ENCODE measurements around the gene MMS22L. TPM values are rescaled to one million over a fixed set of nuclear protein-coding genes. Genes with fewer than 3 reads are reported as not detected.

The MMS22L gene
- polyA plus RNA-seq, 1 donor (not counting 4 experiments of a cell fraction or from before 2014, with no cell fraction given) = 14.3 TPM

DNA sequence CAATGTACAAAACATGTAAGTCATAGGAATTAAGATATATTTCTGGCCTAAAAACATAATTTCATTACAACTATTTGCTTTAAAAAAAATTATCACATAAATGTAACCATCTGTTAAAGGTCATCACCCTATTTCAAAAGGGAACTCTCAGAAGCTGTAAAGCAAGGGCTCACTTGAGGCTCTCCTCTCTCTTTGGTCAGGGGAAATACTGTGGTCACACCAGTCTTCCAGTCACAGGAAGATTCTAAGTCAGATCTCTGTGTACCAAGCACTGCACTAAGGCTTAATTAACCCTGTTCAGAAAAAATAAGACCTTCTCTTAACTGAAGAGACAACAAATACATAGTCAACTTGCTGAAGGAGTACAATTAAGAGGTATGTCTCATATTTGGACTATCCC lies 75.6 kb downstream of the MMS22L start:
- dilution Hi-C loops (cut with MboI; ENCODE audit: extremely low pct_ligation_motif_present, low sequenced_read_pairs) = no loop called here
- H3K27ac ChIP-seq (ENCODE audit: control insufficient read depth, insufficient read depth, low read length) = no peak overlapping the region
- no peak overlapping the region for H3K4me2 ChIP-seq (ENCODE audit: control insufficient read depth, extremely low read depth, insufficient read depth, low read depth, low read length)
- no peaks in the 10 kb centered on the region for H4K20me1 ChIP-seq (ENCODE audit: control insufficient read depth, extremely low read depth, insufficient read depth, low read length)
- no peak for TF ChIP-seq EZH2 (IDR thresholded peaks at IDR 0.05; ENCODE audit: low read length)
- TF ChIP-seq, protein P1, sequence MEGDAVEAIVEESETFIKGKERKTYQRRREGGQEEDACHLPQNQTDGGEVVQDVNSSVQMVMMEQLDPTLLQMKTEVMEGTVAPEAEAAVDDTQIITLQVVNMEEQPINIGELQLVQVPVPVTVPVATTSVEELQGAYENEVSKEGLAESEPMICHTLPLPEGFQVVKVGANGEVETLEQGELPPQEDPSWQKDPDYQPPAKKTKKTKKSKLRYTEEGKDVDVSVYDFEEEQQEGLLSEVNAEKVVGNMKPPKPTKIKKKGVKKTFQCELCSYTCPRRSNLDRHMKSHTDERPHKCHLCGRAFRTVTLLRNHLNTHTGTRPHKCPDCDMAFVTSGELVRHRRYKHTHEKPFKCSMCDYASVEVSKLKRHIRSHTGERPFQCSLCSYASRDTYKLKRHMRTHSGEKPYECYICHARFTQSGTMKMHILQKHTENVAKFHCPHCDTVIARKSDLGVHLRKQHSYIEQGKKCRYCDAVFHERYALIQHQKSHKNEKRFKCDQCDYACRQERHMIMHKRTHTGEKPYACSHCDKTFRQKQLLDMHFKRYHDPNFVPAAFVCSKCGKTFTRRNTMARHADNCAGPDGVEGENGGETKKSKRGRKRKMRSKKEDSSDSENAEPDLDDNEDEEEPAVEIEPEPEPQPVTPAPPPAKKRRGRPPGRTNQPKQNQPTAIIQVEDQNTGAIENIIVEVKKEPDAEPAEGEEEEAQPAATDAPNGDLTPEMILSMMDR (optimal IDR thresholded peaks at IDR 0.05 in 1 of 3, IDR thresholded peaks at IDR 0.05 in 1 of 3, conservative IDR thresholded peaks at IDR 0.05 in 1 of 3; ENCODE audit: extremely low read depth in 1 of 3, insufficient read depth in 2 of 3, low read length in 3 of 3) = no peak
- H2AFZ ChIP-seq (ENCODE audit: control insufficient read depth, low read length) = no peak overlapping the region
- H3K9ac ChIP-seq (ENCODE audit: control insufficient read depth, extremely low read depth, insufficient read depth, low read length) = no peak overlapping the region
- DNase-seq (ENCODE audit: low read depth, low spot score) = no peak
- no peak for FAIRE-seq
- H3K36me3 ChIP-seq (ENCODE audit: control insufficient read depth in 2 of 2, extremely low read depth in 1 of 2, insufficient read depth in 2 of 2, low read length in 2 of 2) = no peaks in the 10 kb centered on the region
- H3K79me2 ChIP-seq (ENCODE audit: control insufficient read depth, insufficient read depth, low read length) = no peaks in the 10 kb centered on the region
- no peaks in the 10 kb centered on the region for H3K9me3 ChIP-seq (ENCODE audit: control insufficient read depth, low read depth, low read length)
- H3K4me3 ChIP-seq (ENCODE audit: control insufficient read depth in 2 of 3, extremely low read depth in 1 of 3, insufficient read depth in 2 of 3, low read depth in 1 of 3, low read length in 3 of 3) = no peak overlapping the region
- no peaks in the 10 kb centered on the region for H3K4me1 ChIP-seq (ENCODE audit: control insufficient read depth, extremely low read depth, insufficient read depth, low read length)
- H3K27me3 ChIP-seq (ENCODE audit: control insufficient read depth, extremely low read depth, insufficient read depth, low read length) = no peaks in the 10 kb centered on the region
- H3K9me1 ChIP-seq (ENCODE audit: control insufficient read depth, extremely low read depth, insufficient read depth, low read length) = no peaks in the 10 kb centered on the region

DNA sequence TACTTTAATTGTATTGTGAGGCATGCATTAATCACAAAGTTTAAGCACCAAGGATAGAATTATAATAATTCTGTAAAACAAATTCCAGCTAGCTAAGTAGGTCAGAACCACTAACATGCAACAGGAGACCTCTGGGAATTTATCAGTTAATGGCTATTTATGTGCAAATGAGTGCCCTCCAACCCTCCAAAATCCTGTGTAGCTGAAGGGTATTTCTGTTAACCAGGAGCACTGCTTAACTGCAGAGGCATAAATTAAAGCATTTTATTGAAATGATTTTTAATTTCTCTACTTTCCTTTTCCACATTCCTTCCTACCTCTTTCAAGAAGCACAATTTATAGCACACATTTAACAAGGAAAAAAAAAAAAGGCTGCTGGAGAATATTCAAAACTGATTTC lies 77.0 kb downstream of the MMS22L start:
- no peak for FAIRE-seq
- Histone ChIP-seq H3K27ac (ENCODE audit: control insufficient read depth, insufficient read depth, low read length) (no peak overlapping the region), H3K9ac (ENCODE audit: control insufficient read depth, extremely low read depth, insufficient read depth, low read length) (no peak overlapping the region), H3K79me2 (ENCODE audit: control insufficient read depth, insufficient read depth, low read length) (no peaks in the 10 kb centered on the region), H3K9me1 (ENCODE audit: control insufficient read depth, extremely low read depth, insufficient read depth, low read length) (no peaks in the 10 kb centered on the region), H3K4me2 (ENCODE audit: control insufficient read depth, extremely low read depth, insufficient read depth, low read depth, low read length) (no peak overlapping the region), H4K20me1 (ENCODE audit: control insufficient read depth, extremely low read depth, insufficient read depth, low read length) (no peaks in the 10 kb centered on the region), H3K36me3 (ENCODE audit: control insufficient read depth in 2 of 2, extremely low read depth in 1 of 2, insufficient read depth in 2 of 2, low read length in 2 of 2) (no peaks in the 10 kb centered on the region), H3K27me3 (ENCODE audit: control insufficient read depth, extremely low read depth, insufficient read depth, low read length) (no peaks in the 10 kb centered on the region), H3K4me1 (ENCODE audit: control insufficient read depth, extremely low read depth, insufficient read depth, low read length) (no peaks in the 10 kb centered on the region), H2AFZ (ENCODE audit: control insufficient read depth, low read length) (no peak overlapping the region), H3K4me3 (ENCODE audit: control insufficient read depth in 2 of 3, extremely low read depth in 1 of 3, insufficient read depth in 2 of 3, low read depth in 1 of 3, low read length in 3 of 3) (no peak overlapping the region), H3K9me3 (ENCODE audit: control insufficient read depth, low read depth, low read length) (no peaks in the 10 kb centered on the region)
- TF ChIP-seq, protein P1 (optimal IDR thresholded peaks at IDR 0.05 in 1 of 3, IDR thresholded peaks at IDR 0.05 in 1 of 3, conservative IDR thresholded peaks at IDR 0.05 in 1 of 3; ENCODE audit: extremely low read depth in 1 of 3, insufficient read depth in 2 of 3, low read length in 3 of 3) = no peak
- no peak for TF ChIP-seq EZH2 (IDR thresholded peaks at IDR 0.05; ENCODE audit: low read length)
- DNase-seq (ENCODE audit: low read depth, low spot score) = no peak
- dilution Hi-C loops (cut with MboI; ENCODE audit: extremely low pct_ligation_motif_present, low sequenced_read_pairs) = no loop called here
